ENCODE results near the gene TMEM132D.

The TMEM132D gene

GRCh38 chr12:129873833-129874208, 30.0 kb downstream of the TMEM132D start:
- FAIRE-seq (no peak), DNase-seq (ENCODE audit: insufficient read length, low spot score) (no peak)

DNA sequence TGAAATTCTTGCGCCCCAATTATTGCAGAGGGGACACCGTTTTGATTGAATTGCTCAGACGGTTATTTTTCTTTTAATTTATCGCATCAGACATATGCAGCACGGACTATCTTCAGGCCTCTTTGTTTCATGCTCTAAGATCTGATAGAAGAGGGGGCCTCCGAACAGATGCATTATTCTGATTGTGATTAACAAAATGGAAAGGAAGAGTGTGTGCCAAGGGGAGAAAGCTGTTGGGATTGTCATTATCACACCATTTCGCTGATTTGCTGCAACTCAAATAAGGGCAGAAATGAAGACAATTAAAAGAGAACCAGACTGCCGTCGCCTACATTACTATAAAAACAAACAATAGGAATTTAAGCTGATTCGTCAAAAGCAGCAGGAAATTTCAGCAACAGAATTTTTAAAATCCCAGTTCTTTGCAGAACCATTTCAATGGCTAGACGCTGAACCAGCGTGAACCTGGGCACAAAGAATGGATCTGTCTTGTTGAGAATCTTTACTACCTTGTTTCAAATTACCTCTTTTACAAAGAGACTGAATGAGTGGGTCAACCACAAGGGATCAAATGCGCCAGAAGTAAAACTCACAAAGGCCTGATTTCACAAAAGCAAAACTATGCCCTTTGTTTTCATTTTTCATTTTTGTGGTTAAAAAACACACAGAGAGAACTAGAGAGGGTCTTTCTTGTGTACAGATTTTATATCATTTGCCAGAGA, 30.6 kb downstream of the TMEM132D start:
- FAIRE-seq (no peak), DNase-seq (ENCODE audit: insufficient read length, low spot score) (no peak)

DNA sequence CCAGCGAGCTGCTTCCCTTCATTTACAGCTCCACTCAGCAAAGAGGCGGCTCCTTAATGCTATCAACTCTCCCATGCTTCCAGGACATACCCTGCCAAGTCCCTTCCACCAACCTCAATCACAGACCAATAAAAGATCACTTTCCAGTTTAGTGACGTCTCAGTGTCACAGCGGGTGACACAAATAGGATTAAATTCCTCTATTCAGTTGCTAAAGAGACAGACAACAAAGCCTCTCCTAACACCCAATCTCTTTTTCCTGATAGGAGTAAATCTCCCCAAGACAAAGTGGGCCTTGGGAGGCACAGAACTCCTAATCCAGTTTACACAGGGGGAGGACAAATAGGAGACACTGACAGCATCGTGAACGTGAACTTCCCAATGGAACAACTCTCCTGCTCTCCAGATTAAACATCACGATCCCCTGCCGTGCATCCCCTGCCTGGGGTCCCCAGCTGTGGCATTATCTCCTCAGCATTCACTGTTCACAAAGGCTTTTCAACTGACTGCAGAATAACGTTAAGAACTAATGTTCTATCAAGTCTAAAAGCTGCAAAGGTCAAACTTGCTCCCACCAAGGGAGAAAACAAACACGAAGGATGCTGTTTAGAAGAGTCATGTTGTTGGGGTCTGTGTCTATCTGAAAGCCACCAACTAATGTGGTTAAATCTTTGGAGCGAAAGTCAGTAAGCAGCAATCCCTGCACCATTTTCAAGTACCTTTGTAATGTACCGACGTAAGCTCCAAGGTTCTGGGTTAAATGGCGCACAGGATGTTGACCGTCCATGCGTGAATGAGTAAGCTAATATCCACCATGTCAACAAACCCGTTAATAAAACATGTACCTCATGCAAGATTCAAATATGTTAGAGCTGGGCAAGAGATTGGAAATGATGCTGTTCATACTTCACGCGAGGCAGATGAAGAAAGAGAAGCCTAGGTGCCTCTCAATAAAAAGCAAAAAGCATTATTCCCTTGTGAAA, 31.5 kb downstream of the TMEM132D start:
- FAIRE-seq (no peak), DNase-seq (ENCODE audit: insufficient read length, low spot score) (no peak)

DNA sequence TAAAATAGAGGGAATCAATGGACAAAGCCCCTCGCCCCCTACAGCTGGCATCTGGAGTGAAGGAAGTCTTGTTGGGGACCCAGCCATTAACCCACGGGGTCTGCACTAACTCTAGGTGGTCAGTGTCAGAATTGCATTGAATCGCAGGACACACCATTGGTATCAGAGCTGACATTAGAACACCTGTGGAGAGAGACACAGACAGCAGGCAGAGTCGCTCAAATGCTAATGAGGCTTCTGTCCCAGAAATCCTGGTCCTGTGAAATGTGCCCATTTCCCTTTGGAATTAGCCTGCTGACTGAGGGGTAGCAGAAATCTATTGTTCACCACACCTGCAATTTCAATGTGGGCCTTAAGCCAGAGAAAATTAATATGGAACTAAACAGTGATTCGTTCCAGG, 33.0 kb downstream of the TMEM132D start:
- no peak for FAIRE-seq
- no peak for DNase-seq (ENCODE audit: insufficient read length, low spot score)

- DNase-seq (ENCODE audit: insufficient read length, low spot score), result no peak
- FAIRE-seq, result no peak
These were observed 33.7 kb downstream of the TMEM132D start for GRCh38 chr12:129870136-129870535.

DNA sequence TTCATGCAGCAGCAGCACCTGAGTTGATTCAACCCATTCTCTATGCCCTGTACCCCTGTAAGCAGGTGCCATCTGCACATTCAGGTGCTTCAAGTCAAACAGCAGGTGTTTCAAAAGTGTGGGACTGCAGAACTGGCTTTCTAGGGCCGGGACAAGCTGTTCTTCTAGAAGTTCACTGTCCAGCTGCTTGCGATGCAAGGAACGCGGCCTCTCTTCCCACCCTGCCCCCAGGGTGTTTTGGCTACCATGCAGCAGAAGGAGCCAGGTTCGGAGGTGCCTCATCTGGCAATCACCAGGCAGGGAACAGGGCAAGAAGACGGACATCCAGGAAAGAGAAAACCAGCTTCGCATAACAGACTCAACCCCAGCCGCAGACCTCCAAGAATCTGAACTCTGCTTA, 35.2 kb downstream of the TMEM132D start:
- no peak for DNase-seq (ENCODE audit: insufficient read length, low spot score)
- no peak for FAIRE-seq

DNA sequence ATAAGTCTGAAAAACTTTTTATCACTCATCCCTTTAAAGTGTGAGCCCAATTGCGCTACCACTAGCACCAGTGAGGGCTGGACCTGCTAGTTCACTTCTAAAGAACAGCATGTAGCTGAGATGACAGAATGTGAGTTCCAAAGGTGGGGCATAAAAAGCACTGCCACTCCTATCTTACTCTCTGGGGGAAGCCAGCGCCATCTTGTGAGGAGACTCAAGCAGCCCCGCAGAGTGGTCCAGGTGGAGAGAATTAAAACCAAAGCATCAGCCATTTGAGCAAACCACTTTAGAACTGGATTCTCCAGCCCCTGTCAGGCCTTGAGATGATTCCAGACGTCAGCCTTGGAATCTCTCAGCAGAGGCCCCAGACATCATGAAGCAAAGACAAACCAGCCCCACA, 39.9 kb downstream of the TMEM132D start:
- no peak for DNase-seq (ENCODE audit: insufficient read length, low spot score)
- FAIRE-seq, result no peak

- FAIRE-seq, result no peak
These were observed 41.2 kb downstream of the TMEM132D start for GRCh38 chr12:129862561-129863175.

DNA sequence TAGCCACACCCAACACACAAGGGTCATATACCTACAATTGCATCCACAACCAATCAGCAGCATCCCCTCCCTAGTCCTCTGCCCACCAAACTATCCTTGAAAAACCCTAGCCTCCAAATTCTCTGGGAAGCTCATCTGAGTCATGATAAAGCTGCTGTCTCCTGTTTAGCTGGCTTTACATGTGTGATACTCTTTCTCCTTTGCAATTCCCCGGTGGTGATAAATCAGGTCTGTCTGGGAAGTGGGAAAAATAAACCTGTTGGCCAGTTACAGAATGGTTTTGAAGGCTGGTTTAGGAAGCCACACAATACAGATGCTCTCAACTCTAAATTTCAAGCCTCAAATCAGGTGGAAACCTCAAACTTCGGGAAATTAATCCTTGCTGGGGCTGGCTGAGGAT, 41.9 kb downstream of the TMEM132D start:
- FAIRE-seq (no peak), DNase-seq (ENCODE audit: insufficient read length, low spot score) (no peak)

More at GRCh38 chr12:129862561-129863175, 41.2 kb downstream of the TMEM132D start:
- no peak for DNase-seq (ENCODE audit: insufficient read length, low spot score)

DNA sequence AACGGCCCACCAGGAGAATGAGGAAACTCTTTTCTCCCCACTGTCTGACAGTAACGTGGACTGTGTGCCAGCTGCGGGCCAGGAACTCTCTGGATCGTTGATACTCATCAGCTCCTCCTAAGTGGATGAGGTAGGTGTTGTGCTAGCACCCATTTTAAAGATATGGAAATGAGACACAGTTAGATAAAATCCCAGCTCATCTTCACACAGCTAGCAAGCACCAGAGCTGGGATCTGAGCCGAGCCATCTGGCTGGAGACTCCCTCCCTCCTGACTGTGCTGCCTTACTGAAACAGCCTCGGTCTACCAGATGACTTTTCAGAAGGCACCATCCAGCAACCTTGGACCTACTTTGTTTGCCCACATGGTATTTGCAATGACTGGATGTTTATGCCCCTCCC, 49.2 kb downstream of the TMEM132D start:
- FAIRE-seq, result no peak
- DNase-seq (ENCODE audit: insufficient read length, low spot score), result no peak

DNA sequence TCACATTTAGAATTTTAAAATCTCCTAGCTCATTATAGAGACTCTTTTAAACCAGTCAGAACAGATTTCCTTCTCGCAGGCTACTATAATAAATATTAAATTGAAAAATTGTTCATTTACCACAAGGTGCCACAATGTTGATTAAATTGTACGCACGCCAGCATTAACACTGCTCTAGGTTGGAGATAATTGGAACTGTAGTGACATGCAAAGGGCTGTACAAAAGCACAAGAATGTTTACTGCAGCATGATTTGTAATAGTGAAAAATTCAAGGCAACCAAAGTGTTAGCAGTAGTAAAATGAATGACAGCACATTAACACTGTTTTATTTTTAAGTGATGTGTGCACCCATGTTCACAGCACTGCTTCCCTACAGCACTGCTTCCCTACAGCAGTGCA, 52.5 kb downstream of the TMEM132D start:
- no peak for FAIRE-seq
- no peak for DNase-seq (ENCODE audit: insufficient read length, low spot score)

- FAIRE-seq (no peak), DNase-seq (ENCODE audit: insufficient read length, low spot score) (no peak)
These were observed 54.9 kb downstream of the TMEM132D start for GRCh38 chr12:129848876-129849275.

- FAIRE-seq (no peak), DNase-seq (ENCODE audit: insufficient read length, low spot score) (no peak)
These were observed 56.8 kb downstream of the TMEM132D start for GRCh38 chr12:129847063-129847462.

DNA sequence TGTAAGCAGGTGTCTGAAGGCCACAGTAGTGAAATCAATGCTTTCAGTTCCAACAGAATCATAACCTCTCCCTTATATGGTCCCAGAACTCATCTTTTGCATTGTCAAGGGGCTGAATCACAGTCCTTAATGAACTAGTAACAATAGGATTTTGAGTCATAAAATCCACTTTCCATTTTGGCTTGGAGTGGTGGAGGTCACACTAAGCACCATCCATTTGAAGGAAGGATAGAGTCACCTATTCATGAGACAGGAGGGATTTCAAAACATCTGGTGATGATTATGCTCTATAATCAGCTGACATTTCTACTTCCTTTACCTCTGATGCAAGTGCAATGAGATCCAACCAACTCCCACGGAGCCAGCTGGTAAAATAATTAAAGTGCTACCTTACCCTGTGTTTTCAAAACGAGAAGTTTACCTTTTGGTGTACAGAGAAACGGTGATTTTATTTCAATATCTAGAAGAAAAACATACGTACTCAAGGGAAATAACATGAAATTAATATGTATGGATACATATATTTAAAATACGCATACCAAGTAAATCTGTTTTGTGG, 59.1 kb downstream of the TMEM132D start:
- no peak for FAIRE-seq
- DNase-seq (ENCODE audit: insufficient read length, low spot score), result no peak

DNA sequence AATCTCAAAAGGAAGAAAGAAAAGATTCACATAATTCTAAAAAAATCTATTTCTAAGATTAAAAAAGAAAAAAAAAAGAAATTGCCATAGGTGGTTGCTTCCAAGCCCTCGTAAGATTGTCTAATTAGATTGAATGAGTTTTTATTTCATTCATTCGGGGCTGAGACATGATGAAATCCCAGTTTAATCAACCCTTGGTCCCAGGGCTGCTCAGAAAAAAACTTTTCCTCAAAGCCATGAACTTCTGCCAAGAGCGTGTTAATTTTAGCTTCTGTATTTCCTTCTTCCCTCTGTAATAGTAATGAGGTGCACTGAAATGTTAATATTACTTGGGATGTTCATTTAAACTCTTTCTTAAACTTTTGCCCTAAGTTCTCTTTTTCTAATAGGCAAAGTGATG, 62.6 kb downstream of the TMEM132D start:
- FAIRE-seq (no peak), DNase-seq (ENCODE audit: insufficient read length, low spot score) (no peak)

DNA sequence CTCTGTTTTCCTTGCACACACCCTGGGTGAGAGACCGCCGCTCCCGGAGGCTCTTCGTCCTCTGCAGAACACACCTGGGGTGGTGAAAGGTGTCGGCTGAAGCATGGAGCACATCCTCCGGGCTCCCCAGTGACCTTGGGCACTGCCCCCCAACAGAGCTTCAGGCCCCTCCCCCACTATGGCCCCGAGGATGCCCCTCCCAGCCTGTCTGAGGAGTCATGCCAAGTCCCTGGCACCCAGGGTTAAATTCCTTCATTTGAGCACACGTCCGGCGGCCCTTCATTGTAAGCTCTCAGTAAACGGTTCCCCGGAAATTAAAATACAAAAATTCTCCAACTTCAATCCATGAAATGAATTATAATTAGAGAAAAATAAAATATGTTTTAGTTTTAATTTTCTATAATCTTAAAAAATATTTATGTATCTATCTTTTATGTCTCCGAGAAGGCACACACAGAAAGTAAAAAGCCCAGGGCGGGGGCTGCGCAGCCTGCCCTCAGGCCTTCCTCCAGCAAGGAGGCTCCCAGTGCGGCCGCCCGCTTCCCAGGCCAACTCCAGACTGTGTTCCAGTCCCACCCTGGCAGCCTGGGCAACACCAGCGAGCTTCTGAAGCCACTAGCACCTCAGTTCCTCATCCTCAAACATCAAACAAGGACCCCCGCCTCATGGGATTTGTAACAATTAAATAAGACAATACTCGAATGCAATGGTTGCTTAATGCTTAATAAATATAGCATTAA, 63.5 kb downstream of the TMEM132D start:
- DNase-seq (ENCODE audit: insufficient read length, low spot score) (no peak), FAIRE-seq (no peak)

GRCh38 chr12:129839679-129840078, 64.1 kb downstream of the TMEM132D start:
- DNase-seq (ENCODE audit: insufficient read length, low spot score) (no peak), FAIRE-seq (no peak)

- no peak for FAIRE-seq
These were observed 72.5 kb downstream of the TMEM132D start for GRCh38 chr12:129831294-129831693.

GRCh38 chr12:129830796-129831195, 73.0 kb downstream of the TMEM132D start:
- DNase-seq (ENCODE audit: insufficient read length, low spot score), result no peak
- FAIRE-seq, result no peak

More at GRCh38 chr12:129831294-129831693, 72.5 kb downstream of the TMEM132D start:
- DNase-seq (ENCODE audit: insufficient read length, low spot score), result no peak

- no peak for DNase-seq (ENCODE audit: insufficient read length, low spot score)
- FAIRE-seq, result no peak
These were observed 75.9 kb downstream of the TMEM132D start for GRCh38 chr12:129827866-129828384.

Data from HTR-8/SVneo (cell line).